ENCODE data around the gene ABHD2. TPM values are rescaled to one million over a fixed set of nuclear protein-coding genes. Genes with fewer than 3 reads are reported as not detected.

The ABHD2 gene
- total and polyA plus RNA-seq, 4 donors = 11.7 to 200 (median 59.3) TPM

GRCh38 chr15:89168316-89168833 is 80.1 kb downstream of the ABHD2 start:
- no peak overlapping the region for H3K4me3 ChIP-seq
- no peak overlapping the region for H3K9ac ChIP-seq (ENCODE audit: insufficient read depth in 1 of 2, low read length in 2 of 2)
- ATAC-seq (ENCODE audit: insufficient read depth, low FRiP score) (no peak), DNase-seq (no peak)
- H3K27ac ChIP-seq (ENCODE audit: low read depth in 1 of 2, low read length in 1 of 2) = peak overlapping the region; percentile 66 to 79
- TF ChIP-seq, protein P1, sequence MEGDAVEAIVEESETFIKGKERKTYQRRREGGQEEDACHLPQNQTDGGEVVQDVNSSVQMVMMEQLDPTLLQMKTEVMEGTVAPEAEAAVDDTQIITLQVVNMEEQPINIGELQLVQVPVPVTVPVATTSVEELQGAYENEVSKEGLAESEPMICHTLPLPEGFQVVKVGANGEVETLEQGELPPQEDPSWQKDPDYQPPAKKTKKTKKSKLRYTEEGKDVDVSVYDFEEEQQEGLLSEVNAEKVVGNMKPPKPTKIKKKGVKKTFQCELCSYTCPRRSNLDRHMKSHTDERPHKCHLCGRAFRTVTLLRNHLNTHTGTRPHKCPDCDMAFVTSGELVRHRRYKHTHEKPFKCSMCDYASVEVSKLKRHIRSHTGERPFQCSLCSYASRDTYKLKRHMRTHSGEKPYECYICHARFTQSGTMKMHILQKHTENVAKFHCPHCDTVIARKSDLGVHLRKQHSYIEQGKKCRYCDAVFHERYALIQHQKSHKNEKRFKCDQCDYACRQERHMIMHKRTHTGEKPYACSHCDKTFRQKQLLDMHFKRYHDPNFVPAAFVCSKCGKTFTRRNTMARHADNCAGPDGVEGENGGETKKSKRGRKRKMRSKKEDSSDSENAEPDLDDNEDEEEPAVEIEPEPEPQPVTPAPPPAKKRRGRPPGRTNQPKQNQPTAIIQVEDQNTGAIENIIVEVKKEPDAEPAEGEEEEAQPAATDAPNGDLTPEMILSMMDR (IDR thresholded peaks at IDR 0.05; ENCODE audit: control extremely low read depth, extremely low read depth) = no peak
- peaks cover 3 to 37% (median 20%) of the 10 kb centered on the region in 5 donors for H3K4me1 ChIP-seq (ENCODE audit: control insufficient read depth in 5 of 5, insufficient read depth in 5 of 5, low read length in 5 of 5)
- no peaks in the 10 kb centered on the region for H3K27me3 ChIP-seq (ENCODE audit: control insufficient read depth in 3 of 3, insufficient read depth in 3 of 3, low read length in 2 of 3)
- no peaks in the 10 kb centered on the region for H3K9me3 ChIP-seq (ENCODE audit: control insufficient read depth in 4 of 4, insufficient read depth in 3 of 4, low read length in 3 of 4)
- peaks cover 0 to 10% (median 2%) of the 10 kb centered on the region in 4 donors for H3K36me3 ChIP-seq (ENCODE audit: control insufficient read depth in 4 of 4, insufficient read depth in 4 of 4, low read length in 4 of 4)

GRCh38 chr15:89170364-89170763 is 82.1 kb downstream of the ABHD2 start:
- H3K4me3 ChIP-seq = no peak overlapping the region
- no peak overlapping the region for H3K9ac ChIP-seq (ENCODE audit: insufficient read depth in 1 of 2, low read length in 2 of 2)
- H3K27ac ChIP-seq (ENCODE audit: low read depth in 1 of 2, low read length in 1 of 2) = no peak overlapping the region
- peaks cover 0 to 6% (median under 1%) of the 10 kb centered on the region in 4 donors for H3K36me3 ChIP-seq (ENCODE audit: control insufficient read depth in 4 of 4, insufficient read depth in 4 of 4, low read length in 4 of 4)
- ATAC-seq (ENCODE audit: insufficient read depth, low FRiP score) (no peak), DNase-seq (no peak)
- WGBS, 2 donors = 98 to 100% methylated on average over 3 of the region's 3 CpGs
- TF ChIP-seq, protein P1 (IDR thresholded peaks at IDR 0.05; ENCODE audit: control extremely low read depth, extremely low read depth) = no peak
- H3K27me3 ChIP-seq (ENCODE audit: control insufficient read depth in 3 of 3, insufficient read depth in 3 of 3, low read length in 2 of 3) = no peaks in the 10 kb centered on the region
- peaks cover 0 to 34% (median 13%) of the 10 kb centered on the region in 5 donors for H3K4me1 ChIP-seq (ENCODE audit: control insufficient read depth in 5 of 5, insufficient read depth in 5 of 5, low read length in 5 of 5)
- no peaks in the 10 kb centered on the region for H3K9me3 ChIP-seq (ENCODE audit: control insufficient read depth in 4 of 4, insufficient read depth in 3 of 4, low read length in 3 of 4)

DNA sequence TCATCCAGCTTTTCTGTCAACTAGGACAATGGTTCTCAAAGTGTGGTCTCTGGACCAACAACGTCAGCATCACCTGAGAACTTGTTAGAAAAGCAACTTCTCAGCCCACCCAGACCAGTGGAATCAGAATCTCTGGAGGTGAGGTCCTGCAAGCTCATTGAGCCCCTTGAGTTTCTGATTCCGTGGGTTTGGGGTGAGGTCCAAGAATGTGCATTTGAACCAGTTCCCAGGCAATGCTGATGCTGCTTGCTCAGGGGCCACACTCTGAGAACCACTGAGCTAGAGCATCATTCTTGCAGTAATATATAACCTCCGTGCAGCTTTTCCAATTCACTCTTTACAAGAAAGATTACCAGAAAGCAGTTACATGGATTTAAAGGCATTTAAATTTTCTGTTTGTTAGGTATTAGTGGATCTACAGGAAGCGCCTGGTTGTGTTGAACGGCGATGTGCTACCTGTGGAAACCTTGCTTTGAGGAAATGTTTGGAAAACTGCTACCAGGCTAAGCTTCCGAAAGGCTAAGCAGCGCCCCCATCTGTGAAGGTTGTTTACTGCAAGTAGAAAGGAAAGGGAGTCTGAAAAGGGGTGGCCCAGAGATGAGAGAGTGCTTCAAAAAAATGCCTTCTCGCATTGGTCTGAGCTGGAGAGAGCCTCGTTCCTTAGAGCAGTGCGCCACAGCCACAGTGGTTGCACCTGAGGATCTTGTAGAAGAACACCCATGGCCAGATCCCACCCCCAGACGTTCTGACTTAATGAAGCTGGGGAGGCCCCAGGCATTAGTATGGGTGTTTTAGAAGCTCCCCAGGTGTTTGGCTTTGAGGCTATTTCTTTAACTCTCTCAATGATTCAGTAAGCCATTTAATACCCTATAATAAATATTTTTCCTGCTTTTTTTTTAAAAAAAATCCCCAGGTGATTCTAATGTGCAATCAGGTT is 83.1 kb downstream of the ABHD2 start:
- peaks cover 0 to 25% (median 5%) of the 10 kb centered on the region in 5 donors for H3K4me1 ChIP-seq (ENCODE audit: control insufficient read depth in 5 of 5, insufficient read depth in 5 of 5, low read length in 5 of 5)
- H3K9ac ChIP-seq (ENCODE audit: insufficient read depth in 1 of 2, low read length in 2 of 2) = no peak overlapping the region
- H3K27me3 ChIP-seq (ENCODE audit: control insufficient read depth in 3 of 3, insufficient read depth in 3 of 3, low read length in 2 of 3) = no peaks in the 10 kb centered on the region
- WGBS, 2 donors = 58 to 62% methylated on average over 12 of the region's 12 CpGs
- no peak overlapping the region for H3K27ac ChIP-seq (ENCODE audit: low read depth in 1 of 2, low read length in 1 of 2)
- TF ChIP-seq, protein P1 (IDR thresholded peaks at IDR 0.05; ENCODE audit: control extremely low read depth, extremely low read depth) = peak; percentile 23
- ATAC-seq (ENCODE audit: insufficient read depth, low FRiP score) (peak; percentile 49), DNase-seq (peak; percentile 48 to 55 (median 55))
- no peak overlapping the region for H3K4me3 ChIP-seq
- no peaks in the 10 kb centered on the region for H3K9me3 ChIP-seq (ENCODE audit: control insufficient read depth in 4 of 4, insufficient read depth in 3 of 4, low read length in 3 of 4)
- peaks cover 0 to 14% (median 8%) of the 10 kb centered on the region in 4 donors for H3K36me3 ChIP-seq (ENCODE audit: control insufficient read depth in 4 of 4, insufficient read depth in 4 of 4, low read length in 4 of 4)

Measured in lung (tissue), 12 donors.